HG02852 (cell line): ENCODE results near the gene SP110.
A peak's percentile ranks its signal among the peaks of the same experiment; 100 is the strongest.
"Not testable (repeated sequence)": the region's sequence is repeated elsewhere in the genome, so short reads cannot be mapped to it uniquely, and the experiment has no call there.

Experiments used
- ATAC-seq: cut with Tn5 transposase; IDR thresholded peaks from one replicate; pipeline ENCODE4 v1.9.1; 2021; ENCODE audit warnings: mild to moderate bottlenecking, moderate library complexity; ENCODE audit not compliant: unreplicated experiment

Gene SP110

DNA sequence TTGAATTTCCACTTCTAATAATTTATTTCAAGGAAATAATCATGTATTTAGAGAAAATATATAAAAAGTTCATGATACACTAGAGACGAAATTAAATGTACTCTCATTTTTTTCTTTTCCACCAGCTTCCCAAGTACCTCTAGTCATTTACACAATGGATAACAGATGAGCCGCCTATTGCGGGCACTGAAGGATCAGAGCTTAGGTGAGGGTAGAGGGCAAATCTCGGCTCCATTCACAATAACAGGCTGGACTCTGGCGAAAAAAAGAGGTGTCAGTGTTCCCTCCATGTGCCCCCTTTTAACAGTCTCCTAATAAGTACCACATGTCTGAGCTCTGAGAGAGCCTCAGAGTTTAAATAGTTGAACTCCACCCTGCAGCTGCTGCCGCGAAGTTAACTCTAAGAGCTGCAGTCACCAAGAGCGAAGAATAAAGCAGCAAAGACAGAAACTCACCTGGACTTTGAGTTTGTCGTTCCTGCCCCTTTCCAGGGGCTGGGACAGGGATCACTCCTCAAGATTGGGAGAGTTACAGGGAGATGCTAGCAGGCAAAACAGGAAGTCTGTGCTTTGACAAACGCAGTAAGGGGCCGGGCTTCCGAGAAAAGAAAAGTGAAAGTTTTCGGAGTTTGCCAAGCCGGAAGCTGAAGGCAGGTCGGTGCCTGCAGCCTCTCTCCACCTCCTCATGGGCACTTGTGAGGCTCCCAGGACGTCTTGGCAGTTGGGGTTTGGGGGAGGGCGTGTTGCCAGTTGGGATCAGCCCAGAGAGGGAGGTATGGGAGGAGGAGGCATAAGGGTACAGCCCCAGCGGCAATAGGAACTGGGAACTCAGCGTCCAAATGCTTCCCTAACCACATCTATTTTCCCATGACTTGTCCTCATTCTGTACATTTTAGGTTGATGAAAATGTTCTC lies at the start of gene SP110:
TSS of gene SP110 (minus strand) at position 566 of the 913 bp plus-strand sequence. CDS start 3,057 bp downstream, outside the sequence.
- peak; percentile 85 for ATAC-seq

DNA sequence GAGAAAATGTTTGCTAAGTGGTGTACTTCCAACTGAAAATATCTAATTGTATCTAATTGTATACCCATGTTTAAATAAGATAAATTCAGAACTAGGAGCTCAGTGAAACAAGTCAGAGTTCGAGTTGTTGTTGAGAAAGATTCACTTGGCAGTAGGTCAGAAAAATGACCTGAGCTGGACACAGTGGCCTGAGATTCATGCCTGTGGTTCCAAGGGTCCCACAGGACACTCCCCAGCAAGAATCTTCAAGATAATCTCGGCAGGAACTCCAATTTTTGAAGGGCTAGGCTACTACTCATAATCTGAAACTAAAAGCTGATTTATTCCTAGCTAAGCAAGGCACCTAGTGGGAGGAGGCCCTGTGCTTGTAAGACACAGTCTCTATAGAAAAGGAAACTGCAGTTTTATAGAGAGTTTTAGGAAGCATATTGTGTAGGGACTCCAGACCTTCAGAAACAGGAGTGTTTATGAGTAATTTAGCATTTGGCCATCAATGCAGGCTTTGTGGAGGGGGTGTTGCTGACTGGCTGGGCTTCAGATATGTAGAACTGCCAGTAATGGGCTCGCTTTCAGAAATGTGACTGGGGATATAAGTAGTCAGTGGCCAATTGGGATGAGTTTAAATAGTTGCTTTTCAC lies 48.9 kb upstream of the SP110 start:
- peak; percentile 59 for ATAC-seq

DNA sequence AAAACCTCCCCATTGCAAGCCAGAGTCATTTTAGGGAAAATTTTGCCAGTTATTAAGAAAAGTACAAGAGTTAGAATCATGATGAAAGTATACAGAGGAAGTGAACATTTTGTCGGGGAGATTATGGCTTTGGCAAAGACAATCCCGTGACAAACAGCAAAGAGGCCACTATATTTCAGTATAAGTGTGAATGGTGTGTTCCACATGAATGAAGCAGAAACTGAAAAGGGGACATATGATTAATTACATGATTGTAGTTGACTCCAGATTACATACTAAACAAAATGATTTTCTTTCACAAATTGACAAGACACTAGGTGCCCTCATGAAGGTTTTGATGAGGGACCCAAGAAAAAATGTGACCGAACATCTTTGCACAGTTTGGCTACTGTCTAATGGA lies 47.8 kb upstream of the SP110 start:
- peak; percentile 74 for ATAC-seq

DNA sequence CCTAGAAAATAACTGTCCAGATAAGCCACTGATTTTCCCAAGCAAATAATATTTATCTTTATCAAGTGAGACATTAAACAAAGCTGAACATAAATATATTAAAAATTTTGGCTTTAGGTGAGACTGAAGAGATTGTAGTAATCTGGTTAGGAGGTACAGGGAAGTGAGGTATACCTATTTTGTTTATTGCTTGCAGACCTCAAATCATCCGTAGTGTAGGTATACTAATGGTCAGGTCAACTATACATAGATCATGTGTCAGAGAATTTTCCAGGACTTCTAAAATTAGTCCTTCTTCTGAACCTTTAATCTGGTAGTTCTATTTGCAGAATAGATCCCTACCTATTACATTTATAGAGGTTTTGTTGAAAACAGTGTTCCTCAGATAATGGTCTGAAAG lies 47.3 kb upstream of the SP110 start:
- peak; percentile 14 for ATAC-seq

DNA sequence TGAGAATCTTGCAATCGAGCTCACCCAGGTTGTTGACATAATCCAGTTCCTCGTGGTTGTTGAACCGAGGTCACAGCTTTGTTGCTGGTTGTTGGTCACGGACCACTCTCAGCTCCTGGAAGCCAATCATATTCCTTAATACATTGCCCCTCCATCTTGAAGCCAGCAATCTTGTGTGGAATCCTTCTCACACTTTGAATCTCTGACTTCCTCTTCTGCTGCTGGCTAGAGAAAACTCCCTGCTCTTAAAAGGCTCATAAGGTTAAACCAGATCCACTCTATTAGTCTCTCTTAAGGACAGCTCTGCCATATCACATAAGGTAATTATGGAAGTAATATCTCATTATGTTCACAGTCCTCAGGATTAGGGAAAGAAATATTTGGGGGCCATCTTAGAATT lies 46.9 kb upstream of the SP110 start:
- ATAC-seq, result no peak

GRCh38 chr2:230264945-230265344 lies 45.2 kb upstream of the SP110 start:
- not testable (repeated sequence) for ATAC-seq

DNA sequence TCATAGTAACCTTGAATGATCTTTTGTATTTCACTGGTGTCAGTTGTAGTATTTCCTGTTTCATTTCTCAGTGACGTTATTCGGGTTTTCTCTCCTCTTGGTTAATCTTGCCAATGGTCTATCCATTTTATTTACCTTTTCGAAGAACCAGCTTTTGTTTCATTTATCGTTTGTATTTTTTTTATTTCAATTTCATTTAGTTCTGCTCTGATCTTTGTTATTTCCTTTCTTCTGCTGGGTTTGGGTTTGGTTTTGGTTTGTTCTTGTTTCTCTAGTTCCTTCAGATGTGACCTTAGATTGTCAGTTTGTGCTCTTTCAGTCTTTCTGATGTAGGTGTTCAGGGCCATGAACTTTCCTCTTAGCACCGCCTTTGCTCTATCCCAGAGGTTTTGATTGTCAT lies 42.5 kb upstream of the SP110 start:
- ATAC-seq, result no peak

GRCh38 chr2:230258483-230258882 lies 38.7 kb upstream of the SP110 start:
- no peak for ATAC-seq

- ATAC-seq, result no peak
Measured at GRCh38 chr2:230256733-230257332, 37.0 kb upstream of the SP110 start.

- no peak for ATAC-seq
Measured at GRCh38 chr2:230254152-230254881, 34.5 kb upstream of the SP110 start.

- no peak for ATAC-seq
Measured at GRCh38 chr2:230250231-230250630, 30.4 kb upstream of the SP110 start.

GRCh38 chr2:230246206-230246605 lies 26.4 kb upstream of the SP110 start:
- no peak for ATAC-seq

- ATAC-seq, result no peak
Measured at GRCh38 chr2:230244211-230244610, 24.4 kb upstream of the SP110 start.

GRCh38 chr2:230234845-230235244 lies 15.1 kb upstream of the SP110 start:
- ATAC-seq, result peak; percentile 82

- ATAC-seq, result no peak
Measured at GRCh38 chr2:230234122-230234722, 14.4 kb upstream of the SP110 start.

GRCh38 chr2:230231251-230231650 lies 11.5 kb upstream of the SP110 start:
- ATAC-seq, result no peak

GRCh38 chr2:230230496-230231200 lies 10.9 kb upstream of the SP110 start:
- ATAC-seq, result no peak

DNA sequence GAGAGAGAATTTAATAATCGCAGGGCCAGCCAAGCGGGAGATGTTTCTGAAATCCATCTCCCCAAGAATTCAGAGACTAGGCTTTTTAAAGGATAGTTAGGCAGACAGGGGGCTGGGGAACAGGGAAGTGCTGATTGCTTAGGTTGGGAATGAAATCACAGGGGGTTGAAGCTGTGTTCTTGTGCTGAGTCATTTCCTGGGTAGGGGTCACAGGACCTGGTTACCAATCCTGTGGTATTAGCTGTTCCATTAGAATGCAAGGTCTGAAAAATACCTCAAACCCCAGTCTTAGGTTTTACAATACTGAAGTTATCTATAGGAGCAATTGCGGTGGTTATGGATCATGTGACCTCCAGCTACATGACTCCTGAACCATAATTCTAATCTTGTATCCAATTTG lies 10.3 kb upstream of the SP110 start:
- no peak for ATAC-seq

DNA sequence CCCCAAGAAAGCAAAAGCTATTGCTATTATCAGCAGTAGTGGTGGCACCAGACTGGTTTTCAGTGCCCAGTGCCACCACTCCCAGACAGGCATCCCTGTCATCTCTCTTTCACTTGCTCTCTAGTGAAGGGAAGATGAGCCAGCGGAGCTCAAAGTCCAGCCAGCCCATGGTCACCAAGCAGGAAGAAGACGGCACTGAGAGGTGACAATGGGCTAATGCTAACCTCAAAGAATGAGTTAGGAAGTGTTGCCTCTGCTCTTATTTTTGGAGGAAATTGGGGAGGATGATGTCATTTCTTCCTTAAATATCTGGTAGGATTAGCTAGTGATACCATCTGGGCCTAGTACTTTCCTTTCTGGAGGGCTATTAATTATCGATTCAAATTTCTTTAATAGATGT lies 7.4 kb upstream of the SP110 start:
- no peak for ATAC-seq

GRCh38 chr2:230226051-230226551 lies 6.3 kb upstream of the SP110 start:
- peak; percentile 84 for ATAC-seq
